Renal pelvis (tissue), 12 donors: ENCODE data around the gene FBXW7. TPM values are rescaled to one million over a fixed set of nuclear protein-coding genes. Genes with fewer than 3 reads are reported as not detected.
A peak's percentile ranks its signal among the peaks of the same experiment; 100 is the strongest.

Source experiments
- DNase-seq: peaks from one replicate; pipeline ENCODE4 v3.0.0-alpha.2; 2013
- long read RNA-seq, 16 experiments: transcript quantifications; one replicate each; lab custom pipeline, GENCODE V29; 2026
- polyA plus RNA-seq, 3 donors: library from polyadenylated mRNA; unstranded; fragments of 120-200 nt; gene quantifications; one replicate each; pipeline ENCODE4 v1.2.1, GENCODE V29; 2013; ENCODE audit not compliant: insufficient read length in 3 of 3

The FBXW7 gene
- 10 to 100 TPM; 24.8 to 32.5 (median 28.8) TPM for polyA plus RNA-seq
- long read RNA-seq, donor 1, partial matches to known transcripts, result 0 of 4 reads
- long read RNA-seq, donor 1, other reads (novel, unspliced or antisense), result 0 of 4 reads
- long read RNA-seq, donor 2, full-length matches to known transcripts, result 6 of 6 reads
- long read RNA-seq, donor 2, partial matches to known transcripts, result 0 of 6 reads
- long read RNA-seq, donor 2, other reads (novel, unspliced or antisense), result 0 of 6 reads
- long read RNA-seq, donor 3, partial matches to known transcripts, result 0 of 1 reads
- long read RNA-seq, donor 3, other reads (novel, unspliced or antisense), result 0 of 1 reads
- long read RNA-seq, donor 4, partial matches to known transcripts, result 0 of 4 reads
- long read RNA-seq, donor 4, other reads (novel, unspliced or antisense), result 0 of 4 reads
- long read RNA-seq, donor 5, partial matches to known transcripts, result 0 of 3 reads
- long read RNA-seq, donor 5, other reads (novel, unspliced or antisense), result 0 of 3 reads
- long read RNA-seq, donor 6, full-length matches to known transcripts, result 9 of 9 reads
- long read RNA-seq, donor 6, partial matches to known transcripts, result 0 of 9 reads
- long read RNA-seq, donor 6, other reads (novel, unspliced or antisense), result 0 of 9 reads
- long read RNA-seq, donor 7, full-length matches to known transcripts, result 7 of 7 reads
- long read RNA-seq, donor 7, partial matches to known transcripts, result 0 of 7 reads
- long read RNA-seq, donor 7, other reads (novel, unspliced or antisense), result 0 of 7 reads
- long read RNA-seq, donor 8, partial matches to known transcripts, result 19 of 25 reads
- long read RNA-seq, donor 8, other reads (novel, unspliced or antisense), result 0 of 25 reads
- long read RNA-seq, donor 9, partial matches to known transcripts, result 0 of 3 reads
- long read RNA-seq, donor 9, other reads (novel, unspliced or antisense), result 0 of 3 reads
- long read RNA-seq, donor 10, transcript FBXW7-210 (2 exons, 528 nt), result major isoform, 5 of 8 reads
- long read RNA-seq, donor 10, partial matches to known transcripts, result 0 of 8 reads
- long read RNA-seq, donor 10, other reads (novel, unspliced or antisense), result 0 of 8 reads
- long read RNA-seq, donor 11, partial matches to known transcripts, result 0 of 6 reads
- long read RNA-seq, donor 11, other reads (novel, unspliced or antisense), result 0 of 6 reads
- long read RNA-seq, donor 12, full-length matches to known transcripts, result 9 of 9 reads
- long read RNA-seq, donor 12, partial matches to known transcripts, result 0 of 9 reads
- long read RNA-seq, donor 12, other reads (novel, unspliced or antisense), result 0 of 9 reads
- long read RNA-seq, donor 13, transcript FBXW7-210 (2 exons, 528 nt), result major isoform, 5 of 7 reads
- long read RNA-seq, donor 13, partial matches to known transcripts, result 0 of 7 reads
- long read RNA-seq, donor 13, other reads (novel, unspliced or antisense), result 0 of 7 reads
- long read RNA-seq, donor 14, transcript FBXW7-210 (2 exons, 528 nt), result major isoform, 7 of 14 reads
- long read RNA-seq, donor 14, partial matches to known transcripts, result 0 of 14 reads
- long read RNA-seq, donor 14, other reads (novel, unspliced or antisense), result 0 of 14 reads
- long read RNA-seq, donor 15, full-length matches to known transcripts, result 4 of 4 reads
- long read RNA-seq, donor 15, partial matches to known transcripts, result 0 of 4 reads
- long read RNA-seq, donor 15, other reads (novel, unspliced or antisense), result 0 of 4 reads
- long read RNA-seq, donor 16, partial matches to known transcripts, result 0 of 4 reads
- long read RNA-seq, donor 16, other reads (novel, unspliced or antisense), result 0 of 4 reads

- peak; percentile 100 for DNase-seq
Observed at GRCh38 chr4:152535903-152536544, at the start of gene FBXW7. TSS of gene FBXW7 (minus strand) at chr4:152536092. CDS start at chr4:152411803, 124,289 bp downstream.

- DNase-seq, result no peak
Observed at GRCh38 chr4:152585023-152585441, 49.1 kb upstream of the FBXW7 start.

GRCh38 chr4:152581536-152582160 lies 45.8 kb upstream of the FBXW7 start:
- no peak for DNase-seq

- DNase-seq, result no peak
Observed at GRCh38 chr4:152579916-152580315, 44.0 kb upstream of the FBXW7 start.

GRCh38 chr4:152579107-152579764 lies 43.3 kb upstream of the FBXW7 start:
- DNase-seq, result no peak

- DNase-seq, result no peak
Observed at GRCh38 chr4:152578670-152579069, 42.8 kb upstream of the FBXW7 start.

- DNase-seq, result no peak
Observed at GRCh38 chr4:152577708-152578396, 42.0 kb upstream of the FBXW7 start.

- DNase-seq, result no peak
Observed at GRCh38 chr4:152575533-152575932, 39.6 kb upstream of the FBXW7 start.

- DNase-seq, result no peak
Observed at GRCh38 chr4:152573861-152574260, 38.0 kb upstream of the FBXW7 start.

GRCh38 chr4:152572417-152573086 lies 36.7 kb upstream of the FBXW7 start:
- no peak for DNase-seq

GRCh38 chr4:152571770-152572169 lies 35.9 kb upstream of the FBXW7 start:
- DNase-seq, result no peak

- no peak for DNase-seq
Observed at GRCh38 chr4:152571296-152571695, 35.4 kb upstream of the FBXW7 start.

GRCh38 chr4:152565333-152565732 lies 29.4 kb upstream of the FBXW7 start:
- no peak for DNase-seq

- DNase-seq, result no peak
Observed at GRCh38 chr4:152564336-152564735, 28.4 kb upstream of the FBXW7 start.

GRCh38 chr4:152563209-152563608 lies 27.3 kb upstream of the FBXW7 start:
- DNase-seq, result no peak

GRCh38 chr4:152559641-152560040 lies 23.7 kb upstream of the FBXW7 start:
- DNase-seq, result no peak

- DNase-seq, result no peak
Observed at GRCh38 chr4:152558396-152558795, 22.5 kb upstream of the FBXW7 start.

GRCh38 chr4:152556834-152557233 lies 20.9 kb upstream of the FBXW7 start:
- DNase-seq, result no peak
